ENCODE data around the gene SESN1.

SESN1 gene

DNA sequence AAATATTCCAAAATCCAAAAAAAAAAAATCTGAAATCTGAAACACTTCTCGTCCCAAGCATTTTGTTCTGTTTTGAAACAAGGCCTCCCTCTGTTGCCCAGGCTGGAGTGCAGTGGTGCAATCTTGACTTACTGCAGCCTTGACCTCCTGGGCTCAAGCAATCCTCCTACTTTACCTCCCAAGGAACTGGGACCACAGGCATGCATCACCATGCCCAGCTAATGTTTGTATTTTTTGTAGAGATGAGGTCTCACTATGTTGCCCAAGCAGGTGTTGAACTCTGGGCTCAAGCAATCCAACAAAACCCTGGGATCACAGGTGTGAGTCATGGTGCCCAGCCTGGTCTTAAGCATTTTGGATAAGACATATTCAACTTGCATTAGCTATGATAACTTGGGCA is 13.6 kb downstream of the SESN1 start:
- Histone ChIP-seq H3K4me3 (ENCODE audit: low read depth, low read length) (no peak overlapping the region), H3K36me3 (ENCODE audit: control insufficient read depth, insufficient read depth, low read length) (no peaks in the 10 kb centered on the region), H3K9me3 (ENCODE audit: control insufficient read depth, insufficient read depth, low read length) (no peaks in the 10 kb centered on the region), H3K4me1 (ENCODE audit: control insufficient read depth, insufficient read depth, low read length) (0 out of 2 replicates have a peak, but pooled peaks cover 4% of the 10 kb centered on the region), H3K27me3 (ENCODE audit: control insufficient read depth, insufficient read depth, low read length) (no peaks in the 10 kb centered on the region), H3K27ac (ENCODE audit: low read depth, low read length) (no peak overlapping the region), H3K9ac (ENCODE audit: low read depth, low read length) (no peak overlapping the region)

DNA sequence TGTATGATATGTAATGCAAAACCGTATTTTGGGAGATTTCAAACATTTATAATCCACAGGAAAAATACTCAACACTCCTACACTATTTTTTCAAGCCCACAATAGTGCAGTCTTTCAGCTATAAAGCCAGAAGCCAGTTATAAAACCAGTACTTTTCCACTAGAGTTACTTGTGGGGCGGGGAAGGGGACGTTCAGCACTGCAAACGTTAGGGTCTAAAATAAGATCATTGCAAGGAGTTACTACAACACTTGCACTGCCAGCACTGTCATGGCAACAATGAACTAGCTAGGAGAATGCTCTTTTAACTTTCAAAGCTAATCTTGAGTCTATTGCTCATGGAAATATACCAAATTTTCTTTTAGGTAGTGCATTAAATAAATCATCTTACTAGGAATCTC is 14.7 kb downstream of the SESN1 start:
- 0 out of 2 replicates have a peak, but pooled peaks cover 4% of the 10 kb centered on the region for H3K4me1 ChIP-seq (ENCODE audit: control insufficient read depth, insufficient read depth, low read length)
- H3K27me3 ChIP-seq (ENCODE audit: control insufficient read depth, insufficient read depth, low read length), result no peaks in the 10 kb centered on the region
- no peak overlapping the region for H3K4me3 ChIP-seq (ENCODE audit: low read depth, low read length)
- no peak overlapping the region for H3K9ac ChIP-seq (ENCODE audit: low read depth, low read length)
- H3K36me3 ChIP-seq (ENCODE audit: control insufficient read depth, insufficient read depth, low read length), result no peaks in the 10 kb centered on the region
- H3K9me3 ChIP-seq (ENCODE audit: control insufficient read depth, insufficient read depth, low read length), result no peaks in the 10 kb centered on the region
- H3K27ac ChIP-seq (ENCODE audit: low read depth, low read length), result no peak overlapping the region

DNA sequence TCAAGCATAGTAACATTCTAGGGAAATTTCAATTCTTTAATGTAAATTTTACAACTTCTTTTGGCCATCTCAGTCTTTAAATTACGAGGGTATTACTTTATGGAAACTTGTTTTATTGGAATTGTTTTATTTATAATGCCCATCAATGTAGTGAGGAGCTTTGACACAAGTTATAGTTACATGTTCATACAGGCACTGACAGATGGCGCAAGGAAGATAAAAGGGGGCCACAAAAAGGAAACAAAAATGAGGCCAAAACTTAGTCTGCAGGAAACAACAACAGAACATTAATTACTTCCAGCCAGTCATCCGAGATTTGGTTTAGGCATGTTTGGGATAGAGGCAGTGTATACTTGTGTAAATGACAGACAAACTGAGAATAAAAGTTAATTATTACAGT is 18.3 kb downstream of the SESN1 start:
- no peak overlapping the region for H3K9ac ChIP-seq (ENCODE audit: low read depth, low read length)
- H3K27me3 ChIP-seq (ENCODE audit: control insufficient read depth, insufficient read depth, low read length), result no peaks in the 10 kb centered on the region
- no peaks in the 10 kb centered on the region for H3K36me3 ChIP-seq (ENCODE audit: control insufficient read depth, insufficient read depth, low read length)
- no peak overlapping the region for H3K27ac ChIP-seq (ENCODE audit: low read depth, low read length)
- H3K4me1 ChIP-seq (ENCODE audit: control insufficient read depth, insufficient read depth, low read length), result no peaks in the 10 kb centered on the region
- no peak overlapping the region for H3K4me3 ChIP-seq (ENCODE audit: low read depth, low read length)
- H3K9me3 ChIP-seq (ENCODE audit: control insufficient read depth, insufficient read depth, low read length), result no peaks in the 10 kb centered on the region

DNA sequence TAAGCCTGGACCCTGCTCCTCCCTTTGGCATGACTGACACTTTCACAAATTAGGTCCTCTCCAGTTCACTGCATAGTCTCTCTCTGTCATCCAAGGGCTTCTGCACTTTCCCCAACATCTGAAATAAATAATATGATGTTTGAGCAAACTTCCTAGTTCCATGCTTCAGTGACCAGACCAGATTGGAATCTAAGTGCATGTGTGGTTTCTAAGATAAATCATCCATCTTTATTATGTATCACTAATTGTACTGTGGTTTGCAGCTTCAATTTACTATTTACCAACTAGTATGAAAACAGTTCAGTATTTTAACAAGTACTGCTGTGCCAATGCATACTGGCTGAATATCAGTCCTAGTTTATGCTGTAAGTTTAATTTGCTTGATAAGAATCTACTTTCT is 18.7 kb downstream of the SESN1 start:
- Histone ChIP-seq H3K9ac (ENCODE audit: low read depth, low read length) (no peak overlapping the region), H3K27me3 (ENCODE audit: control insufficient read depth, insufficient read depth, low read length) (no peaks in the 10 kb centered on the region), H3K4me1 (ENCODE audit: control insufficient read depth, insufficient read depth, low read length) (no peaks in the 10 kb centered on the region), H3K4me3 (ENCODE audit: low read depth, low read length) (no peak overlapping the region), H3K36me3 (ENCODE audit: control insufficient read depth, insufficient read depth, low read length) (no peaks in the 10 kb centered on the region), H3K27ac (ENCODE audit: low read depth, low read length) (no peak overlapping the region), H3K9me3 (ENCODE audit: control insufficient read depth, insufficient read depth, low read length) (no peaks in the 10 kb centered on the region)

DNA sequence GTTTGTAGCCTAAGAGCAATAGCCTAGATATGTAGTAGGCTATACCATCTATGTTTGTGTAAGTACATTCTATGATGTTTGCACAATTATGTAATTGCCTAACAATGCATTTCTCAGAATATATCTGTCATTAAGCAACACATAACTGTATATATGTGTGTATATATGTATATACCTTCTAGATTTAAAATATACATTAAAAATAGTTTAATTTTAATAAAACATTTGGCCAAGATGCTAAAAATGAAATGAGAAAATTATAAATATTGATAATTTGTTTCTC is 20.6 kb downstream of the SESN1 start:
- Histone ChIP-seq H3K36me3 (ENCODE audit: control insufficient read depth, insufficient read depth, low read length) (no peaks in the 10 kb centered on the region), H3K4me3 (ENCODE audit: low read depth, low read length) (no peak overlapping the region), H3K27me3 (ENCODE audit: control insufficient read depth, insufficient read depth, low read length) (no peaks in the 10 kb centered on the region), H3K27ac (ENCODE audit: low read depth, low read length) (no peak overlapping the region), H3K9ac (ENCODE audit: low read depth, low read length) (no peak overlapping the region), H3K9me3 (ENCODE audit: control insufficient read depth, insufficient read depth, low read length) (no peaks in the 10 kb centered on the region), H3K4me1 (ENCODE audit: control insufficient read depth, insufficient read depth, low read length) (no peaks in the 10 kb centered on the region)

DNA sequence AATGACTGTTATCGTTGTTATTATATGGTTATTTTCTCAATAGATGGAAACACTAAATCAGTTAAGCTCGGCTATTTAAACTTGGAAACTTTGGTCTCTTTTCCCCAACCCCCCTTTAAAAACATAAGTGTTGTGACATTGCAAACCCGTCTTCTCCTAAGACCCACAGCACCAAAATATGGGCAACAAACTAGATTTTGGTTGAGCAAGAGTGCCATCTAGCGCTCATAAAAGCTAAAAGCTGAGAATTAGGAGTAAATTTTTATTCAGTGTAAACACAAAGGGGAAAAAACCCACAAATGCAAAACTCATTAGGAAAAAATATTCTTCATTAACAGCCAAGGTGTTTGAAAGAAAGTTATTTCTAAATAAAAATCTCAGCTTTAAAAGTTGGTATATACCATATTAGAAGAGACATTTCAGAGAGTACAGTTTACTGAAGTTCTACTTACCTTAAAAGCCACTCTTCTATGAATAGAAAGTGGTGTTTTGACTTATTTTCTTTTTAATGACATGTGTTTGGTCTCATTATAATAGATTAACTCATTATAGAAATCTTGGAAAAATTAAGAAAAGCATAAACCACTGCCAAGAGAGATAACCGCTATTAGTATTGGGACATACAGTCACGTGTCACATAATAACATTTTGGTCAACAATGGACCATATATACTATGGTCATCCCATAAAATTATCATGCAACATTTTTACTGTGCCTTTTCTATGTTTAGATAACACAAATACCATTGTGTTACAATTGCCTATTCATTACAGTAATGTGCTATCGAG is 21.1 kb downstream of the SESN1 start:
- H3K4me1 ChIP-seq (ENCODE audit: control insufficient read depth, insufficient read depth, low read length), result no peaks in the 10 kb centered on the region

DNA sequence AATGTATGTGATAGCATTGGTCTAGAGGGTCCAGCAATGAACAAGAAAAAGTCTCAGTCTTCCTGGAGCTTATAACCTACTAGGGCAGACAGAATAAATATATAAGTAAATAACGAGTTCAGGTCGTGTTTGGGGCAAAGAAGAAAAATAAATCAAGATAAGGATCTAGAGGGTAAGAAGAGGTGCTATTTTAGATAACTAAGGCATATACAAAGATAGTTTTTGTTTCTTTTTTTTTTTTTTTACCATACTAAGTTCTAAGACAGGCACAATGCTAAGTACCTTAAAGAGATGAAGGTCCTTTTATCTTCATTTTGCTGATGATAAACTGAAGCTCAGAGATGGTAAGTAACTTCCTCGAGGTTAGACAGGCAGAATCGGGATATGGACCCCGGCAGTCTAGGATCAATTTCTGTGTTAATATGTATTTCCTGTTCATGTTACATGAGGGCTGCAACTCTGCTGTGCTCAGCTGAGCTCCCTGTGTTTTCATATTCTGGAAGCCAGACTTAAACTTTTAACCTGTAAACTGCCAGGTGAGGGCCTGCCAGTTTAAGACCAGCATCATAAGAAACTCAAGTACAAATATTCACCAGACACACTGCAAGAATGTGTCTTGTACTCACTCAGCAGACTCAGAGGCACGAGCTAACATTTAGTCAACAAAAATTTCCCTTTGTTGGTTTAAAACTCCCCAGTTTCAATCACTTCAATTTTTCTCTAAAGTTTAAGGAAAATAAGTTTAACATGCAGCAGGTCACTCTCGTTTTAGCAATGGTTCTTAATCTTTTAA is 23.3 kb downstream of the SESN1 start:
- Histone ChIP-seq H3K27ac (ENCODE audit: low read depth, low read length) (no peak overlapping the region), H3K36me3 (ENCODE audit: control insufficient read depth, insufficient read depth, low read length) (no peaks in the 10 kb centered on the region), H3K4me1 (ENCODE audit: control insufficient read depth, insufficient read depth, low read length) (no peaks in the 10 kb centered on the region), H3K9ac (ENCODE audit: low read depth, low read length) (no peak overlapping the region), H3K27me3 (ENCODE audit: control insufficient read depth, insufficient read depth, low read length) (no peaks in the 10 kb centered on the region), H3K4me3 (ENCODE audit: low read depth, low read length) (no peak overlapping the region), H3K9me3 (ENCODE audit: control insufficient read depth, insufficient read depth, low read length) (no peaks in the 10 kb centered on the region)

More for the DNA sequence above, 21.1 kb downstream of the SESN1 start:
- no peak overlapping the region for H3K4me3 ChIP-seq (ENCODE audit: low read depth, low read length)
- H3K36me3 ChIP-seq (ENCODE audit: control insufficient read depth, insufficient read depth, low read length), result no peaks in the 10 kb centered on the region
- H3K9me3 ChIP-seq (ENCODE audit: control insufficient read depth, insufficient read depth, low read length), result no peaks in the 10 kb centered on the region
- H3K27me3 ChIP-seq (ENCODE audit: control insufficient read depth, insufficient read depth, low read length), result no peaks in the 10 kb centered on the region
- no peak overlapping the region for H3K9ac ChIP-seq (ENCODE audit: low read depth, low read length)
- H3K27ac ChIP-seq (ENCODE audit: low read depth, low read length), result no peak overlapping the region

DNA sequence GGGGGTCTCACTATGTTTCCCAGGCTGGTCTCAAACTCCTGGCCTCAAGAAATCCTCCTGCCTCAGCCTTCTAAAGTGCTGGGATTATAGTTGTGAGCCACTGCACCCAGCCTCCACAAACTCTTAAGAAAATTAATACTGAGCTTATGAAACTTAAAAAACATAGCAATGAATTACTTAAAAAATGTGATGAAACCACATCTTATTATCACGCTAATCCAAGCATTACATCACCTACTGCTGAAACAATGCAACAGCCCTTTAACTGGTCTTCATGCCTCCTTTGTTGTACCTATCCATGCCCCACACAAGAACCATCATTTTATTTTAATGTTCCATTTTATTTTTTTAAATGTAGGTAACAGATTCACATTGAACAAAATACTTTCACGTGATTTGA is 24.9 kb downstream of the SESN1 start:
- H3K36me3 ChIP-seq (ENCODE audit: control insufficient read depth, insufficient read depth, low read length), result no peaks in the 10 kb centered on the region
- no peaks in the 10 kb centered on the region for H3K9me3 ChIP-seq (ENCODE audit: control insufficient read depth, insufficient read depth, low read length)
- no peaks in the 10 kb centered on the region for H3K4me1 ChIP-seq (ENCODE audit: control insufficient read depth, insufficient read depth, low read length)
- H3K27me3 ChIP-seq (ENCODE audit: control insufficient read depth, insufficient read depth, low read length), result no peaks in the 10 kb centered on the region
- H3K27ac ChIP-seq (ENCODE audit: low read depth, low read length), result no peak overlapping the region
- no peak overlapping the region for H3K4me3 ChIP-seq (ENCODE audit: low read depth, low read length)
- H3K9ac ChIP-seq (ENCODE audit: low read depth, low read length), result no peak overlapping the region

DNA sequence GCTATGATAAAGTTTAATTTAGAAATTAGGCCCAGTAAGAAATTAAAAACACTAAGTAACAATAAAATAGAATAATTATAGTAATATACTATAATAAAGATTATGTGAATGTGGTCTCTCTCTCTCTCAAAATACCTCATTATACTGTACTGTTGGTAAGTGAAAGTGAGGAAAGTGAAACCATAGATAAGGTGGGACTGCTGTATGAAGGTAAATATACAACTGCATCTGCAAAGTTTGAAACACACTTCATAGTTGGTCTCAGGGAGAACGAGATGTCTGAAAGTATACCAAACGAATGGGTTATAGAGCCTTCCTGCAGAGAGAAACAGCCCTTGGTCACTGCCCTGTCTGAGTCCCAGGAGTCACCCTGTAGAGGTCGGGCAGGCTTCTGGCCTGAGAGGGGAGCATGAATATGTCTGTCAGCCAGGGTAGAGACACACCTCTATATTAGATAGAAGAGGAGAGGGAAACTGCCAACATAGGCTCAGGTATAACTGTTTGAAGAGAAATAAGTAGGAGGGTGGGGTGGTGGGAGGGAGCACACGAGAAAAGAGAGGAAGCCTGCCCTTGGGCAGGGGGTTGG is 31.8 kb downstream of the SESN1 start:
- Histone ChIP-seq H3K27ac (ENCODE audit: low read depth, low read length) (no peak overlapping the region), H3K4me1 (ENCODE audit: control insufficient read depth, insufficient read depth, low read length) (peaks cover 9% of the 10 kb centered on the region; the same call in 1 of the 2 replicates), H3K9ac (ENCODE audit: low read depth, low read length) (no peak overlapping the region), H3K27me3 (ENCODE audit: control insufficient read depth, insufficient read depth, low read length) (no peaks in the 10 kb centered on the region), H3K36me3 (ENCODE audit: control insufficient read depth, insufficient read depth, low read length) (no peaks in the 10 kb centered on the region), H3K4me3 (ENCODE audit: low read depth, low read length) (no peak overlapping the region), H3K9me3 (ENCODE audit: control insufficient read depth, insufficient read depth, low read length) (no peaks in the 10 kb centered on the region)

DNA sequence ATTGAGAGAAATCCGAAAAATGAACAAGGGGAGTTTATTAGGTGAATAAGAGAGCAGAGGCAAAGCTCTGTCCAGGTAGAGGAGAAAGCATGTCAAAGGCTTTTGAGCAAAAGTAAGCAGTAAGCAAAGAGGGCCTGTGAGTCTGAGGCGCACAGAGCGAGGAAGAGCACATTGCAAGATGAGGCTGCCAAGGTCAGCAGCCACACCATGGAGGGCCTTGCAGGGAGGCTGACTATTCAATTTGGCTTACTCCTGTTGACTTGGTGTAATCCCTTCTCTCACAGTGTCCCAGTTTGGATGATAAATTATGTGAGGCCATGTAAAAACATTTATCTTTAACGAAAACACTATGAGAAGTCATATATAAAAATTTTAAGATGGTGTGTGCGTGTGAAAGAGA is 32.4 kb downstream of the SESN1 start:
- Histone ChIP-seq H3K27me3 (ENCODE audit: control insufficient read depth, insufficient read depth, low read length) (no peaks in the 10 kb centered on the region), H3K36me3 (ENCODE audit: control insufficient read depth, insufficient read depth, low read length) (no peaks in the 10 kb centered on the region), H3K9ac (ENCODE audit: low read depth, low read length) (no peak overlapping the region), H3K9me3 (ENCODE audit: control insufficient read depth, insufficient read depth, low read length) (no peaks in the 10 kb centered on the region), H3K27ac (ENCODE audit: low read depth, low read length) (no peak overlapping the region), H3K4me3 (ENCODE audit: low read depth, low read length) (no peak overlapping the region), H3K4me1 (ENCODE audit: control insufficient read depth, insufficient read depth, low read length) (peaks cover 9% of the 10 kb centered on the region; the same call in 1 of the 2 replicates)

DNA sequence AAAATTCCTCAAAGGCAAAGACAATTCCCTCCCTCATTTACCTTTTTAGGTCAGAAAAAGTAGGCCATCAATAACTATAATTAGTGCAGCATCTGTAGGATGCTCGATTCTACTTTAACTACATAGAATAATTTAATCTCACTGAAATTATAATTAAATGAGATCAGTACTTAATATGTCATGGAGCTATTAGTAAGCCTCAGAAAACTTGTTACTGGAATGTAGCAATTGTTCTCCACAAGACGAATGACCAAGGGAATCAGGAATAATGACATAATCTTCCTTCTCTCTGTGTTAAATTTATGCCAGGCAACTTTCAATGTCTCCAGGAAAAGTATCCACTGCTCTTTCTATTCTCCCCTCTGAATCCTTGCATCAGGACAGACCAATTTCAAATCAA is 34.1 kb downstream of the SESN1 start:
- no peaks in the 10 kb centered on the region for H3K36me3 ChIP-seq (ENCODE audit: control insufficient read depth, insufficient read depth, low read length)
- peaks cover 9% of the 10 kb centered on the region; the same call in 1 of the 2 replicates for H3K4me1 ChIP-seq (ENCODE audit: control insufficient read depth, insufficient read depth, low read length)
- no peaks in the 10 kb centered on the region for H3K9me3 ChIP-seq (ENCODE audit: control insufficient read depth, insufficient read depth, low read length)
- H3K27ac ChIP-seq (ENCODE audit: low read depth, low read length), result no peak overlapping the region
- no peak overlapping the region for H3K9ac ChIP-seq (ENCODE audit: low read depth, low read length)
- H3K27me3 ChIP-seq (ENCODE audit: control insufficient read depth, insufficient read depth, low read length), result no peaks in the 10 kb centered on the region
- H3K4me3 ChIP-seq (ENCODE audit: low read depth, low read length), result no peak overlapping the region
